Progenitor cell of endocrine pancreas (in vitro differentiated cells): ENCODE results near the gene MAP2K7. TPM values are rescaled to one million over a fixed set of nuclear protein-coding genes. Genes with fewer than 3 reads are reported as not detected.
"Not testable (repeated sequence)": the region's sequence is repeated elsewhere in the genome, so short reads cannot be mapped to it uniquely, and the experiment has no call there.

Source experiments
- DNase-seq: peaks from one replicate; pipeline ENCODE4 v3.0.0; 2021; ENCODE audit warnings: low spot score; ENCODE audit not compliant: unreplicated experiment
- H3K27ac Mint-ChIP-seq: 2 replicates; pipeline ENCODE4 v1.8.0; 2021; ENCODE audit warnings: mild to moderate bottlenecking, moderate library complexity, mixed read lengths
- H3K27me3 Mint-ChIP-seq: 2 replicates; pipeline ENCODE4 v1.8.0; 2021; ENCODE audit warnings: mixed read lengths
- H3K36me3 Mint-ChIP-seq: 2 replicates; pipeline ENCODE4 v1.8.0; 2022; ENCODE audit warnings: mixed read lengths; ENCODE audit not compliant: insufficient read depth
- H3K4me1 Mint-ChIP-seq: 2 replicates; pipeline ENCODE4 v1.8.0; 2021; ENCODE audit warnings: low read depth, mixed read lengths
- H3K4me3 Mint-ChIP-seq: 2 replicates; pipeline ENCODE4 v1.8.0; 2021; ENCODE audit warnings: low read depth, mild to moderate bottlenecking, moderate library complexity, mixed read lengths
- H3K9me3 Mint-ChIP-seq: 2 replicates; pipeline ENCODE4 v1.8.0; 2021; ENCODE audit warnings: low read depth, mixed read lengths
- CTCF ChIP-seq: fragments of 200-600 bp; sonication (generic); IDR thresholded peaks from one replicate; pipeline ENCODE4 v1.5.0; 2021; ENCODE audit warnings: antibody characterized with exemption, mild to moderate bottlenecking; ENCODE audit not compliant: unreplicated experiment
- total RNA-seq: library from RNA; stranded (reverse); gene quantifications from 2 replicates; pipeline ENCODE4 v1.2.1, GENCODE V29; 2021

Gene MAP2K7
- total RNA-seq, 1 donor from 2014 or later, result 53.5 TPM

- DNase-seq, result no peak
- no peak overlapping the region for H3K27ac Mint-ChIP-seq
- peaks cover 14% of the 10 kb centered on the region for H3K27me3 Mint-ChIP-seq
- no peak for TF ChIP-seq CTCF
- H3K9me3 Mint-ChIP-seq, result no peaks in the 10 kb centered on the region
- H3K4me3 Mint-ChIP-seq, result no peak overlapping the region
- H3K36me3 Mint-ChIP-seq, result no peaks in the 10 kb centered on the region
- no peaks in the 10 kb centered on the region for H3K4me1 Mint-ChIP-seq
Measured at GRCh38 chr19:7883796-7884570, 19.7 kb upstream of the MAP2K7 start.

GRCh38 chr19:7885818-7886217 is 17.9 kb upstream of the MAP2K7 start:
- no peaks in the 10 kb centered on the region for H3K9me3 Mint-ChIP-seq
- TF ChIP-seq CTCF, result no peak
- no peaks in the 10 kb centered on the region for H3K4me1 Mint-ChIP-seq
- H3K27ac Mint-ChIP-seq, result no peak overlapping the region
- no peak for DNase-seq
- H3K4me3 Mint-ChIP-seq, result no peak overlapping the region
- peaks cover 16% of the 10 kb centered on the region for H3K27me3 Mint-ChIP-seq
- H3K36me3 Mint-ChIP-seq, result no peaks in the 10 kb centered on the region

GRCh38 chr19:7887408-7888144 is 16.1 kb upstream of the MAP2K7 start:
- Mint-ChIP-seq H3K27ac (no peak overlapping the region), H3K27me3 (peaks cover 20% of the 10 kb centered on the region)
- no peak for DNase-seq

GRCh38 chr19:7888145-7888825 is 15.4 kb upstream of the MAP2K7 start, which contains the start of gene LRRC8E:
TSS of gene LRRC8E (plus strand) at chr19:7888510. CDS start at chr19:7895604, 7,094 bp downstream.
- H3K27me3 Mint-ChIP-seq, result peaks cover 20% of the 10 kb centered on the region
- peak; percentile 69 for DNase-seq
- no peaks in the 10 kb centered on the region for H3K9me3 Mint-ChIP-seq
- no peak for TF ChIP-seq CTCF
- H3K27ac Mint-ChIP-seq, result no peak within 1 kb of the TSS
- no peaks in the 10 kb centered on the region for H3K36me3 Mint-ChIP-seq
- no peaks in the 10 kb centered on the region for H3K4me1 Mint-ChIP-seq
- peak within 1 kb of the TSS; percentile 58 for H3K4me3 Mint-ChIP-seq

More at GRCh38 chr19:7887408-7888144, 16.1 kb upstream of the MAP2K7 start:
- no peak for TF ChIP-seq CTCF
- Mint-ChIP-seq H3K9me3 (no peaks in the 10 kb centered on the region), H3K4me1 (no peaks in the 10 kb centered on the region), H3K4me3 (no peak overlapping the region), H3K36me3 (no peaks in the 10 kb centered on the region)

GRCh38 chr19:7888826-7889217 is 14.9 kb upstream of the MAP2K7 start:
- Mint-ChIP-seq H3K4me1 (no peaks in the 10 kb centered on the region), H3K36me3 (no peaks in the 10 kb centered on the region), H3K4me3 (peak overlapping the region; percentile 58), H3K9me3 (no peaks in the 10 kb centered on the region), H3K27me3 (peaks cover 20% of the 10 kb centered on the region), H3K27ac (no peak overlapping the region)
- TF ChIP-seq CTCF, result no peak
- no peak for DNase-seq

- not testable (repeated sequence) for H3K4me3 Mint-ChIP-seq, H3K9me3 Mint-ChIP-seq, DNase-seq, H3K27ac Mint-ChIP-seq, H3K36me3 Mint-ChIP-seq, H3K4me1 Mint-ChIP-seq
- peaks cover 15% of the 10 kb centered on the region for H3K27me3 Mint-ChIP-seq
Measured at GRCh38 chr19:7893362-7894101, 10.1 kb upstream of the MAP2K7 start.
